Endothelial cell of umbilical vein (primary cell): ENCODE data around the gene ANXA4. TPM values are rescaled to one million over a fixed set of nuclear protein-coding genes. Genes with fewer than 3 reads are reported as not detected.

Experiments used
- BruUV-seq: library from RNA; stranded (reverse); fragments of 400-500 nt; replicated peaks from 2 replicates; lab custom pipeline; 2021; lab: Mats Ljungman, UMichigan
- CTCF ChIA-PET: fragments of 300-600, 350-600 bp; sonication (Branson Sonifier 250); formaldehyde crosslinking; loops from one replicate; lab custom pipeline; 2021; ENCODE audit warnings: antibody characterized with exemption, inconsistent platforms; lab: Charles Lee
- POLR2A ChIA-PET: fragments of 300-600, 350-600 bp; sonication (Branson Sonifier 250); formaldehyde crosslinking; loops from one replicate; lab custom pipeline; 2021; ENCODE audit warnings: antibody characterized with exemption, inconsistent platforms; lab: Charles Lee
- DNase-seq: peaks from one replicate; pipeline ENCODE4 v3.0.0-alpha.2; 2011; ENCODE audit warnings: low read depth, low spot score
- FAIRE-seq: peaks from 2 replicates; lab custom pipeline; 2011; peaks lifted over from hg19 to GRCh38; lab: Jason Lieb, UNC
- H2AFZ ChIP-seq: 2 replicates; pipeline ENCODE4 v1.6.0; 2012; ENCODE audit warnings: low read depth, low read length, control low read depth, inconsistent platforms
- H3K27ac ChIP-seq: 2 replicates; pipeline ENCODE4 v1.5.1; 2011; ENCODE audit warnings: low read depth, mild to moderate bottlenecking, control low read depth, low read length, moderate library complexity; ENCODE audit not compliant: insufficient read depth
- H3K27me3 ChIP-seq, 2 experiments: 2 replicates each; pipeline versions ENCODE4 v1.6.0 to v1.6.1; 2011; ENCODE audit warnings: low read length in 2 of 2, mixed read lengths in 1 of 2; ENCODE audit not compliant: control insufficient read depth in 2 of 2, insufficient read depth in 2 of 2
- H3K36me3 ChIP-seq, 2 experiments: 2 replicates in 1 of 2; 3 replicates in 1 of 2; pipeline ENCODE4 v1.5.1; 2011; ENCODE audit warnings: low read length in 2 of 2, mild to moderate bottlenecking in 1 of 2, moderate library complexity in 1 of 2; ENCODE audit not compliant: control insufficient read depth in 2 of 2, insufficient read depth in 2 of 2; ENCODE audit errors: extremely low read depth in 1 of 2
- H3K4me1 ChIP-seq: 3 replicates; pipeline ENCODE4 v1.5.1; 2011; ENCODE audit warnings: mild to moderate bottlenecking, low read length; ENCODE audit not compliant: control insufficient read depth, insufficient read depth; ENCODE audit errors: extremely low read depth
- H3K4me2 ChIP-seq: 2 replicates; pipeline ENCODE4 v1.6.1; 2011; ENCODE audit warnings: low read length, control low read depth, mixed read lengths; ENCODE audit not compliant: insufficient read depth
- H3K4me3 ChIP-seq, 3 experiments: fragments of 200-600 bp in 1 of 3; sonication (generic), shearing (Covaris generic) in 1 of 3; replicated peaks in 1 of 3; 2 replicates each; pipeline ENCODE4 v1.5.1; 2011 to 2016; ENCODE audit warnings: control low read depth in 3 of 3, low read length in 3 of 3, mild to moderate bottlenecking in 2 of 3, inconsistent platforms in 1 of 3, low read depth in 1 of 3, moderate library complexity in 1 of 3; ENCODE audit not compliant: insufficient read depth in 1 of 3
- H3K79me2 ChIP-seq: 2 replicates; pipeline ENCODE4 v1.6.0; 2012; ENCODE audit warnings: low read length, inconsistent platforms; ENCODE audit not compliant: control insufficient read depth, insufficient read depth
- H3K9ac ChIP-seq: replicated peaks from 2 replicates; pipeline ENCODE3; 2011; ENCODE audit warnings: low read length, control low read depth; ENCODE audit not compliant: insufficient read depth; ENCODE audit errors: extremely low read depth
- H3K9me1 ChIP-seq: replicated peaks from 3 replicates; pipeline ENCODE4 v1.6.0; 2011; ENCODE audit warnings: mild to moderate bottlenecking, low read length; ENCODE audit not compliant: control insufficient read depth, insufficient read depth; ENCODE audit errors: extremely low read depth
- H3K9me3 ChIP-seq: replicated peaks from 2 replicates; pipeline ENCODE4 v1.5.1; 2012; ENCODE audit warnings: low read length, inconsistent platforms; ENCODE audit not compliant: control insufficient read depth, insufficient read depth
- H4K20me1 ChIP-seq: replicated peaks from 2 replicates; pipeline ENCODE3; 2011; ENCODE audit warnings: mild to moderate bottlenecking, low read length; ENCODE audit not compliant: control insufficient read depth, insufficient read depth; ENCODE audit errors: extremely low read depth
- FOS ChIP-seq: IDR thresholded peaks from 2 replicates; pipeline ENCODE4 v1.6.1; 2011; ENCODE audit warnings: mild to moderate bottlenecking, low read length, moderate library complexity, borderline replicate concordance; ENCODE audit not compliant: insufficient read depth
- JUN ChIP-seq: IDR thresholded peaks from 2 replicates; pipeline ENCODE4 v1.6.1; 2011; ENCODE audit warnings: borderline replicate concordance, low read depth; ENCODE audit not compliant: insufficient read length, insufficient read depth
- MYC ChIP-seq: IDR thresholded peaks from one replicate; pipeline ENCODE4 v1.6.1; 2011; ENCODE audit warnings: mild to moderate bottlenecking, low read depth, low read length
- dilution Hi-C: fragments of 300-500 bp; cut with MboI; formaldehyde crosslinking; loops from one replicate; pipeline ENCODE4 v1.15.0; 2019; ENCODE audit warnings: low sequenced_read_pairs; ENCODE audit not compliant: extremely low pct_ligation_motif_present
- intact Hi-C: fragments of 100-400 bp; cut with micrococcal nuclease; formaldehyde crosslinking; loops from one replicate; pipeline ENCODE4 v1.10.0; 2022
- polyA plus RNA-seq, 4 experiments: library from polyadenylated mRNA; depleted of rRNA in 3 of 4; stranded (reverse) in 3 of 4; unstranded in 1 of 4; fragments of >200 nt; gene quantifications; 2 replicates each; pipeline versions ENCODE4 v1.2.1 to v1.2.3, GENCODE V29; 2011 to 2012; ENCODE audit warnings: missing spikeins in 1 of 4
- total RNA-seq: library from RNA; stranded (reverse); gene quantifications from 2 replicates; pipeline ENCODE4 v1.2.3, GENCODE V29; 2021
- TF ChIP-seq, protein P1 (sequence below), 2 donors: IDR thresholded peaks; 1 replicate in 1 of 2; 2 replicates in 1 of 2; pipeline ENCODE4 v1.5.1; 2011; ENCODE audit warnings: low read length in 2 of 2, mild to moderate bottlenecking in 2 of 2, moderate library complexity in 2 of 2, control low read depth in 1 of 2, inconsistent platforms in 1 of 2, low read depth in 1 of 2; ENCODE audit not compliant: insufficient read depth in 1 of 2; ENCODE audit errors: extremely low read depth in 1 of 2

The ANXA4 gene
- total and polyA plus RNA-seq, 2 donors (not counting 3 experiments of a cell fraction or from before 2014, with no cell fraction given): 29.4 to 79.6 TPM

DNA sequence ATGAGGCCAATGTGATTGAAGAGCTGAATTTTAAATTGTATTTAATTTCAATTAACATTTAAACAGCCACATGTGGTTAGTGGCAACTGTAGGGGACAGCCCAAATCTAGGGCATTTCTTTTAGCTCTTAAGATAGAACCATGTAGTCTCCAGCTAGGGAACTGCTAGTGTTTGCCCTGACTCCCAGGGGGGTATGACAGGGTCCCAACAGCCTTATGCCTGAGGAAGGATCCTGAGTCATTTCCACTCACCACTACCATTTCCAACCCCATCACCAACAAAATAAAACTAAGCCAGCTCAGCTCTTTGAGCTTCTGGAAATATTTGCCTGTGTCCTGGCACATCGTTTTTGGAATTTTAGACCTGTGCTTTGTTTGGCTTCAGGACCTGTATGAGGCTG is 73.8 kb downstream of the ANXA4 start:
- H2AFZ ChIP-seq: no peak overlapping the region
- dilution Hi-C loops (no loop called here), intact Hi-C loops (loop anchor here (5.0 kb wide), 2 partner anchors 258 to 378 kb away; partner anchors contain the start of gene NFU1)
- POLR2A ChIA-PET: no interaction called here
- H3K4me3 ChIP-seq: no peak overlapping the region
- H3K79me2 ChIP-seq: no peaks in the 10 kb centered on the region
- no peak overlapping the region for H3K4me2 ChIP-seq
- H3K27me3 ChIP-seq: no peaks in the 10 kb centered on the region
- no peaks in the 10 kb centered on the region for H3K9me3 ChIP-seq
- TF ChIP-seq MYC: no peak
- TF ChIP-seq FOS: peak; percentile 45
- peaks cover 0 to 8% of the 10 kb centered on the region in 2 experiments for H3K36me3 ChIP-seq
- FAIRE-seq (no peak), DNase-seq (peak; percentile 21)
- peaks cover 28% of the 10 kb centered on the region for H3K4me1 ChIP-seq
- H3K9ac ChIP-seq: no peak overlapping the region
- H3K9me1 ChIP-seq: no peaks in the 10 kb centered on the region
- BruUV-seq: no TSS peak
- H3K27ac ChIP-seq: no peak overlapping the region
- CTCF ChIA-PET: interaction anchor here (0.7 to 15.5 kb wide), 15 partner anchors 11 to 872 kb away, joined by 3 to 784 read pairs (median 15); partner anchors contain the start of genes ANXA4 and GMCL1
- H4K20me1 ChIP-seq: no peaks in the 10 kb centered on the region

GRCh38 chr2:69816923-69817542 is 75.1 kb downstream of the ANXA4 start:
- BruUV-seq: no TSS peak
- Histone ChIP-seq H4K20me1 (no peaks in the 10 kb centered on the region), H3K36me3 (peaks cover 5 to 6% of the 10 kb centered on the region in 2 experiments), H3K9me3 (no peaks in the 10 kb centered on the region), H3K9ac (no peak overlapping the region), H3K9me1 (no peaks in the 10 kb centered on the region), H3K4me1 (peaks cover 28% of the 10 kb centered on the region), H3K4me2 (no peak overlapping the region), H3K79me2 (no peaks in the 10 kb centered on the region), H3K27me3 (no peaks in the 10 kb centered on the region), H2AFZ (no peak overlapping the region), H3K27ac (no peak overlapping the region), H3K4me3 (no peak overlapping the region)
- ChIA-PET CTCF (interaction anchor here (0.6 to 15.5 kb wide), 58 partner anchors 10 to 873 kb away, joined by 3 to 784 read pairs (median 4); partner anchors contain the start of genes ANXA4, GMCL1 and SNRNP27), POLR2A (interaction anchor here (0.6 to 1.2 kb wide), 2 partner anchors 92 to 94 kb away, joined by 3 to 4 read pairs; no protein-coding TSS in a partner anchor)
- FAIRE-seq (peak; percentile 91), DNase-seq (peak; percentile 88)
- peak; percentile 42 for TF ChIP-seq FOS
- no peak for TF ChIP-seq JUN
- TF ChIP-seq, protein P1, sequence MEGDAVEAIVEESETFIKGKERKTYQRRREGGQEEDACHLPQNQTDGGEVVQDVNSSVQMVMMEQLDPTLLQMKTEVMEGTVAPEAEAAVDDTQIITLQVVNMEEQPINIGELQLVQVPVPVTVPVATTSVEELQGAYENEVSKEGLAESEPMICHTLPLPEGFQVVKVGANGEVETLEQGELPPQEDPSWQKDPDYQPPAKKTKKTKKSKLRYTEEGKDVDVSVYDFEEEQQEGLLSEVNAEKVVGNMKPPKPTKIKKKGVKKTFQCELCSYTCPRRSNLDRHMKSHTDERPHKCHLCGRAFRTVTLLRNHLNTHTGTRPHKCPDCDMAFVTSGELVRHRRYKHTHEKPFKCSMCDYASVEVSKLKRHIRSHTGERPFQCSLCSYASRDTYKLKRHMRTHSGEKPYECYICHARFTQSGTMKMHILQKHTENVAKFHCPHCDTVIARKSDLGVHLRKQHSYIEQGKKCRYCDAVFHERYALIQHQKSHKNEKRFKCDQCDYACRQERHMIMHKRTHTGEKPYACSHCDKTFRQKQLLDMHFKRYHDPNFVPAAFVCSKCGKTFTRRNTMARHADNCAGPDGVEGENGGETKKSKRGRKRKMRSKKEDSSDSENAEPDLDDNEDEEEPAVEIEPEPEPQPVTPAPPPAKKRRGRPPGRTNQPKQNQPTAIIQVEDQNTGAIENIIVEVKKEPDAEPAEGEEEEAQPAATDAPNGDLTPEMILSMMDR (IDR thresholded peaks at IDR 0.05; ENCODE audit: extremely low read depth in 1 of 2, insufficient read depth in 1 of 2, low read depth in 1 of 2, low read length in 2 of 2): peak; percentile 71 to 72
- intact Hi-C loops: loop anchor here (1.0 to 5.0 kb wide), 4 partner anchors 75 to 380 kb away; partner anchors contain the start of genes ANXA4 and NFU1
- dilution Hi-C loops: no loop called here
